Fibroblast of the aortic adventitia (primary cell): Measurements from ENCODE around the gene TAS2R31. TPM values are rescaled to one million over a fixed set of nuclear protein-coding genes. Genes with fewer than 3 reads are reported as not detected.

Source experiments
- DNase-seq: peaks from one replicate; pipeline ENCODE4 v3.0.0-alpha.2; 2010; ENCODE audit warnings: low read depth
- H3K4me3 ChIP-seq: 2 replicates; pipeline ENCODE4 v1.5.1; 2011; ENCODE audit warnings: low read depth, mild to moderate bottlenecking, control low read depth, low read length, moderate library complexity
- total RNA-seq: library from RNA; depleted of rRNA; stranded (reverse); fragments of >200 nt; gene quantifications from 2 replicates; pipeline ENCODE4 v1.2.3, GENCODE V29; 2012; ENCODE audit warnings: low replicate concordance
- TF ChIP-seq, protein P1 (sequence below): IDR thresholded peaks from 2 replicates; pipeline ENCODE4 v1.5.1; 2011; ENCODE audit warnings: mild to moderate bottlenecking, low read length, control low read depth, inconsistent platforms; ENCODE audit not compliant: insufficient read depth

Gene TAS2R31
- total RNA-seq, 1 donor: 6.2 TPM

DNA sequence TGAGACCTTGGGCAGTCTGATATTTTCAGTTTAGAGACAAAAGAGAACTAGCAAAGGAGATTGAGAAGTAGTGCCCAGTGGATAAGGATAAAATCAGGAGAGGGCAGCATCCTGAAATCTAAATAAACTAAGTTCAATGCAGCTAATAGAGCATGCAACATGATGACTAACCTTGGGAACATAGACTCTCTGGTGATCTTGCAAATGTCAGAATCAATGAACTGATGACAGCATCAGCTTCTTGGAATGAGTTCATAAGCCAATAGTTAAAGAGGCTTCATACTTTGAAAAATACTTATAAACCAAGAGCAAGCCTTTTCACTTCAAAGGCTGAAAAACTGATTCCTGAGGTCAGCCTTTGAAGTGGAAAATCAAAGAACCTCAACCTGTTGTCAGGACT, 17.0 kb downstream of the TAS2R31 start:
- DNase-seq: peak; percentile 26
- H3K4me3 ChIP-seq: no peak overlapping the region
- TF ChIP-seq, protein P1, sequence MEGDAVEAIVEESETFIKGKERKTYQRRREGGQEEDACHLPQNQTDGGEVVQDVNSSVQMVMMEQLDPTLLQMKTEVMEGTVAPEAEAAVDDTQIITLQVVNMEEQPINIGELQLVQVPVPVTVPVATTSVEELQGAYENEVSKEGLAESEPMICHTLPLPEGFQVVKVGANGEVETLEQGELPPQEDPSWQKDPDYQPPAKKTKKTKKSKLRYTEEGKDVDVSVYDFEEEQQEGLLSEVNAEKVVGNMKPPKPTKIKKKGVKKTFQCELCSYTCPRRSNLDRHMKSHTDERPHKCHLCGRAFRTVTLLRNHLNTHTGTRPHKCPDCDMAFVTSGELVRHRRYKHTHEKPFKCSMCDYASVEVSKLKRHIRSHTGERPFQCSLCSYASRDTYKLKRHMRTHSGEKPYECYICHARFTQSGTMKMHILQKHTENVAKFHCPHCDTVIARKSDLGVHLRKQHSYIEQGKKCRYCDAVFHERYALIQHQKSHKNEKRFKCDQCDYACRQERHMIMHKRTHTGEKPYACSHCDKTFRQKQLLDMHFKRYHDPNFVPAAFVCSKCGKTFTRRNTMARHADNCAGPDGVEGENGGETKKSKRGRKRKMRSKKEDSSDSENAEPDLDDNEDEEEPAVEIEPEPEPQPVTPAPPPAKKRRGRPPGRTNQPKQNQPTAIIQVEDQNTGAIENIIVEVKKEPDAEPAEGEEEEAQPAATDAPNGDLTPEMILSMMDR: no peak

DNA sequence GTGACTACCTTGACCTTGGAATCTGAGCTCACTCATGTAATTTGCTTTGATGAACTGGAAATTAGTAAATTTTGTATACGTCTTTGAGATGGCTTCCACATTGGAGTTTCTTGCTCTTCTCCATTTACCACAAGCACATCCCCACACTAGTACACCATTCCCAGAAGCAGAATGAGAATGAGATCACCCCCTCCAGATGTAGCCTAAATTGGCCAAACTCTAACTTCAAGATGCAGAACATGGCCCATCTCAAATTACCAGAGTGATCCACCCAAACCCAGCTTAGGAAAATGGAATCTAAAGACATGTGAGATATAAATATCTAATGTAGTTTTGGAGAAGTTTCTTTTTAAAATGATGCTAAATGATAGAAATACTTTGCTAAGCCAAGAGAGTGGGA, 23.6 kb downstream of the TAS2R31 start:
- TF ChIP-seq, protein P1: no peak
- no peak for DNase-seq
- no peak overlapping the region for H3K4me3 ChIP-seq

DNA sequence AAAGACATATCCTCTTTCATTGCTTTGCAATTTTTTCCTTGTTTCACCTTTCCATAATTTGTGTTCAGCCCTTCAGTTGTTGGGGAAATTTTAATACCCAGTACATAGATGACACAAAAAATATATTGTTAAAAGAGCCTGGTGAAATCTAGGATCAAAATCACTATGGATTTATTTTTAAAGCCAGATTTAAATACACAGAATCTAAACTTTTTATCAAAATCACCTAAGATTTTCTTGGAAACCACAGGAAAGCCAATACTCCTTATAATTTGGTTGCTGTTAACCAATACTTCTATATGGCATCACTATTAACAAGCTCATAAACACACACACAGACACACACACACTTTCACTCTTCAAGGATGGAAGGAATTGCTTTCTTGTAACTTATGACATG, 33.0 kb downstream of the TAS2R31 start, which contains the start of gene TAS2R20:
TAS2R20 (minus strand) TSS at position 101 of the 400 bp plus-strand sequence. CDS start 429 bp downstream, outside the sequence.
- no peak for DNase-seq
- no peak within 1 kb of the TSS for H3K4me3 ChIP-seq
- TF ChIP-seq, protein P1: no peak

DNA sequence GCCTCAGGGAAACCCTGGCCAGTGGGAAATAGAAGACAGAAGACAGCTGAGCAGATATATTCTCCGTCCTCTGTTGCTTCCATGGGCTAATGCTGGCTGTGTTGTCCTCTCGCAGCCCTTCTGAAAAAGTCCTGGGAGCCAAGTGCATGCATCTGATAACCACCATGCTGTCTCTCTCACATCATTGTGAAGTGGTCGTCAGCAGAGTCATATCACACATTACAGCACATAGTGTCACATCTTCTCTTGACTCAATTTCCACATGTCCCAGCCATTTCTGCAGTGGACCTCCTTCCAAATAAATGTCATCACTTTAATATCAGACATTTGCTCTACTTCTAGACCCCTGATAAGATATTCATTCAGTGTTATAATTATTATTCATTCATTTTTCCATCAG, 36.9 kb downstream of the TAS2R31 start:
- TF ChIP-seq, protein P1: no peak
- no peak for DNase-seq
- no peak overlapping the region for H3K4me3 ChIP-seq

DNA sequence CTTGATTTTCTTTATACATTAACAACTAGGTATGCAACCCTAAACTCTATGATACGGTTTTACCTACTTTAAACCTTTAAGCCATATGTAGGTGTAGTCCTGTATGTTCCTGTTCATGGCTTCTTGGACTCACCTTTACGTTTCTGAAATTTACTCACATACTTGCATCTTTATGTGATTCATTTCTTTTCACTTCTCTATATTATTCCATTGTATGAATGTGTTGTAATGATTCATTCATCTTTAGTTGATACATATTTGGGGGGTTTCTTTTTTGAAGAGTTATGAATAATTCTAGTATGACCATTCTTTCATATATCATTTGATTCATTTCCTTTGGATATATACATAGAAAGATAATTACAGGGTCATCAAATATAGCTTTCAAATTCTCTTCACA, 42.1 kb downstream of the TAS2R31 start:
- TF ChIP-seq, protein P1: no peak
- H3K4me3 ChIP-seq: no peak overlapping the region
- no peak for DNase-seq

DNA sequence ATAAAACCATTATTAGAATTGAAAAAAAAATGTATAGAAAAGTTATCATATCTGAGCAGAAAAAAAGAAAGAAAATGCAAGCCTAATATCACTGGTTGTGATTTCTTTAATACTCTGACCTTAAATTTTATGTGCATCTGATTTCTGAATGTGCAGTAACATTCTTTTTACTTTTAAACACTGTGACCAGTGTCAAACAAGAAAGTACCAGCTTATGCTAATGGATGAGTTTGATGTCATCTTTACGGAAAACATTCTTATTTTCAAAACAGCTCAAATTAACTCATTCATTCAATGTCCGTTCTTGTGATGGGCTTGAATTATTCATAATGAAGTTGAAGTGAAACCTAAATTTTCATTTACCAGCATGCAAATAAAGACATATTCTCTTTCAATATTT, 44.4 kb downstream of the TAS2R31 start, which contains the start of gene TAS2R50:
TAS2R50 (minus strand) TSS at position 101 of the 400 bp plus-strand sequence; CDS start at position 49, 52 bp downstream.
- TF ChIP-seq, protein P1: no peak
- no peak for DNase-seq
- no peak within 1 kb of the TSS for H3K4me3 ChIP-seq

DNA sequence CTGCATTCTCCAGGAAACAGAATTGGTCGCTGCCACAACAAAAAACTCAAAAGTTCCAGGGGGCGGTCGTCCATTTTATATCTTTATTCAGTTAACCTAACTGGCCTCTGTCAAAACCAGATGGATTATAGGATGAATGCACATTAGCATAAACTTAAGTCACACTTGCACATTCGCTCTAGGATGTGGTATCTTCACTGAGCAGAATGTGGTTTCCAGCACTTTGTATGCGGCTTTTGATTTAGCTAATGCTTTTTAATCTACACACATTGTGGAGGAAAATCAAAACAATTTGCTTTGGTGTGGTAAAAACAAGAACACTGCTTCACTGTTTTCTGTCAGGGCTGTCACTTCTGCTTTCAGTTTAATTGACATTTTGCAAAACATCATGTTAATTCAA, 49.0 kb downstream of the TAS2R31 start:
- no peak for DNase-seq
- TF ChIP-seq, protein P1: no peak
- no peak overlapping the region for H3K4me3 ChIP-seq
